ENCODE results near the gene CLIP1.
A peak's percentile ranks its signal among the peaks of the same experiment; 100 is the strongest.
"Not testable (repeated sequence)": the region's sequence is repeated elsewhere in the genome, so short reads cannot be mapped to it uniquely, and the experiment has no call there.

The CLIP1 gene

GRCh38 chr12:122309564-122310121 lies 112.8 kb downstream of the CLIP1 start:
- DNase-seq = no peak

- DNase-seq = no peak
These were observed 113.7 kb downstream of the CLIP1 start for GRCh38 chr12:122308811-122309210.

GRCh38 chr12:122306407-122306806 lies 116.1 kb downstream of the CLIP1 start:
- no peak for DNase-seq

GRCh38 chr12:122304924-122305323 lies 117.5 kb downstream of the CLIP1 start:
- DNase-seq = no peak

- DNase-seq = no peak
These were observed 119.4 kb downstream of the CLIP1 start for GRCh38 chr12:122303068-122303467.

GRCh38 chr12:122298071-122298748 lies 124.3 kb downstream of the CLIP1 start:
- no peak for DNase-seq

GRCh38 chr12:122297494-122297893 lies 125.0 kb downstream of the CLIP1 start:
- no peak for DNase-seq

GRCh38 chr12:122295877-122296276 lies 126.6 kb downstream of the CLIP1 start:
- no peak for DNase-seq

- DNase-seq = no peak
These were observed 129.4 kb downstream of the CLIP1 start for GRCh38 chr12:122293081-122293480.

GRCh38 chr12:122291431-122291830 lies 131.0 kb downstream of the CLIP1 start:
- DNase-seq = no peak

- DNase-seq = no peak
These were observed 138.8 kb downstream of the CLIP1 start for GRCh38 chr12:122283680-122284079.

GRCh38 chr12:122282061-122282460 lies 140.4 kb downstream of the CLIP1 start:
- no peak for DNase-seq

- no peak for DNase-seq
These were observed 146.2 kb downstream of the CLIP1 start for GRCh38 chr12:122276242-122276641.

- DNase-seq = no peak
These were observed 147.0 kb downstream of the CLIP1 start for GRCh38 chr12:122275459-122275858.

- peak; percentile 93 to 94 for DNase-seq
These were observed 156.1 kb downstream of the CLIP1 start, which contains the start of gene VPS33A for GRCh38 chr12:122266230-122266901. Gene VPS33A (minus strand): TSS chr12:122266494. CDS start chr12:122266408, 86 bp downstream.

GRCh38 chr12:122265886-122266229 lies 156.6 kb downstream of the CLIP1 start:
- peak in 1 of 2 experiments; percentile 49 for DNase-seq

- peak in 1 of 2 experiments; percentile 35 for DNase-seq
These were observed 157.0 kb downstream of the CLIP1 start for GRCh38 chr12:122265476-122265875.

- not testable (repeated sequence) for DNase-seq
These were observed 161.7 kb downstream of the CLIP1 start for GRCh38 chr12:122260735-122261134.

GRCh38 chr12:122258939-122259338 lies 163.5 kb downstream of the CLIP1 start:
- not testable (repeated sequence) for DNase-seq

- not testable (repeated sequence) for DNase-seq
These were observed 164.0 kb downstream of the CLIP1 start for GRCh38 chr12:122258462-122258861.

GRCh38 chr12:122250536-122250935 lies 171.9 kb downstream of the CLIP1 start:
- DNase-seq = no peak

GRCh38 chr12:122250047-122250446 lies 172.4 kb downstream of the CLIP1 start:
- no peak for DNase-seq

GRCh38 chr12:122245553-122245952 lies 176.9 kb downstream of the CLIP1 start:
- DNase-seq = no peak

Data from SW 1271 (cell line).